IMR-90 (cell line): ENCODE measurements around the gene DLX1. TPM values are rescaled to one million over a fixed set of nuclear protein-coding genes. Genes with fewer than 3 reads are reported as not detected.

Experiments used
- ATAC-seq: fragments of 200-7000 bp; cut with Tn5 transposase; 2 replicates; pipeline ENCODE4 v1.9.1; 2020; ENCODE audit warnings: low read depth, mild to moderate bottlenecking, moderate library complexity
- BruUV-seq: library from RNA; stranded (reverse); fragments of 400-500 nt; replicated peaks from 2 replicates; lab custom pipeline; 2021; lab: Mats Ljungman, UMichigan
- CTCF ChIA-PET: fragments of 300-600 bp; formaldehyde crosslinking; extraction: SDS; loops from one replicate; lab custom pipeline; 2021; ENCODE audit warnings: antibody characterized with exemption; lab: Yijun Ruan, JAX
- POLR2A ChIA-PET: fragments of 300-600 bp; sonication (Branson Sonifier 250); formaldehyde crosslinking; loops from one replicate; lab custom pipeline; 2022; ENCODE audit warnings: antibody characterized with exemption; ENCODE audit not compliant: unreplicated experiment; lab: Charles Lee
- DNase-seq: peaks from one replicate; pipeline ENCODE4 v3.0.0; 2013
- H2AFZ ChIP-seq: replicated peaks from 2 replicates; pipeline ENCODE3; 2013; ENCODE audit warnings: low read length, mild to moderate bottlenecking; ENCODE audit not compliant: poor library complexity
- H2AK5ac ChIP-seq: 2 replicates; pipeline ENCODE4 v1.6.1; 2013; ENCODE audit warnings: low read depth, low read length, inconsistent platforms
- H2AK9ac ChIP-seq: replicated peaks from 2 replicates; pipeline ENCODE3; 2013; ENCODE audit warnings: mild to moderate bottlenecking, low read depth, low read length, moderate library complexity; ENCODE audit not compliant: poor library complexity
- H2BK120ac ChIP-seq: 2 replicates; pipeline ENCODE4 v1.6.1; 2013; ENCODE audit warnings: low read depth, low read length, inconsistent platforms
- H2BK15ac ChIP-seq: 3 replicates; pipeline ENCODE4 v1.6.1; 2013; ENCODE audit warnings: low read depth, low read length, inconsistent platforms
- H2BK20ac ChIP-seq: 2 replicates; pipeline ENCODE4 v1.6.1; 2013; ENCODE audit warnings: low read depth, mild to moderate bottlenecking, inconsistent platforms, low read length, moderate library complexity
- H2BK5ac ChIP-seq: 2 replicates; pipeline ENCODE4 v1.6.1; 2013; ENCODE audit warnings: mild to moderate bottlenecking, low read depth, low read length, inconsistent platforms; ENCODE audit not compliant: poor library complexity, severe bottlenecking
- H3K14ac ChIP-seq: replicated peaks from 2 replicates; pipeline ENCODE4 v1.6.1; 2013; ENCODE audit warnings: low read depth, low read length, inconsistent platforms
- H3K18ac ChIP-seq: 2 replicates; pipeline ENCODE4 v1.6.1; 2013; ENCODE audit warnings: low read depth, low read length, control low read depth
- H3K23ac ChIP-seq: 2 replicates; pipeline ENCODE4 v1.6.1; 2013; ENCODE audit warnings: low read depth, low read length, inconsistent platforms
- H3K27ac ChIP-seq: 2 replicates; pipeline ENCODE4 v1.5.1; 2013; ENCODE audit warnings: mild to moderate bottlenecking, control low read depth, low read length; ENCODE audit not compliant: insufficient read depth
- H3K27me3 ChIP-seq: 2 replicates; pipeline ENCODE4 v1.6.1; 2013; ENCODE audit warnings: low read length; ENCODE audit not compliant: control insufficient read depth, insufficient read depth
- H3K36me3 ChIP-seq: 2 replicates; pipeline ENCODE4 v1.6.1; 2013; ENCODE audit warnings: low read length, mixed read lengths; ENCODE audit not compliant: control insufficient read depth, insufficient read depth
- H3K4ac ChIP-seq: 2 replicates; pipeline ENCODE4 v1.6.1; 2013; ENCODE audit warnings: low read depth, low read length, inconsistent platforms
- H3K4me1 ChIP-seq: 2 replicates; pipeline ENCODE4 v1.6.1; 2013; ENCODE audit warnings: low read length, mixed read lengths; ENCODE audit not compliant: control insufficient read depth, insufficient read depth
- H3K4me2 ChIP-seq: 2 replicates; pipeline ENCODE4 v1.6.1; 2013; ENCODE audit warnings: low read depth, mild to moderate bottlenecking, control low read depth, low read length, moderate library complexity
- H3K4me3 ChIP-seq: 2 replicates; pipeline ENCODE4 v1.5.1; 2013; ENCODE audit warnings: low read depth, mild to moderate bottlenecking, control low read depth, low read length, moderate library complexity; ENCODE audit not compliant: insufficient read depth
- H3K56ac ChIP-seq: 2 replicates; pipeline ENCODE4 v1.6.1; 2013; ENCODE audit warnings: low read length, inconsistent platforms; ENCODE audit not compliant: insufficient read depth; ENCODE audit errors: extremely low read depth
- H3K79me1 ChIP-seq, 2 experiments: 2 replicates each; pipeline ENCODE4 v1.6.1; 2013; ENCODE audit warnings: low read length in 2 of 2, inconsistent platforms in 1 of 2, low read depth in 1 of 2
- H3K9ac ChIP-seq: 2 replicates; pipeline ENCODE4 v1.6.1; 2013; ENCODE audit warnings: low read depth, low read length, control low read depth
- H3K9me1 ChIP-seq: 2 replicates; pipeline ENCODE4 v1.6.1; 2013; ENCODE audit warnings: low read length, inconsistent platforms; ENCODE audit not compliant: insufficient read depth
- H3K9me3 ChIP-seq: 2 replicates; pipeline ENCODE4 v1.6.1; 2013; ENCODE audit warnings: low read length; ENCODE audit not compliant: control insufficient read depth, insufficient read depth
- H4K20me1 ChIP-seq: 2 replicates; pipeline ENCODE4 v1.6.1; 2013; ENCODE audit warnings: low read length, inconsistent platforms; ENCODE audit not compliant: insufficient read depth
- H4K5ac ChIP-seq: 2 replicates; pipeline ENCODE4 v1.6.1; 2013; ENCODE audit warnings: mild to moderate bottlenecking, low read depth, low read length, control low read depth
- H4K8ac ChIP-seq, 2 experiments: 2 replicates each; pipeline ENCODE4 v1.6.1; 2013; ENCODE audit warnings: low read depth in 2 of 2, low read length in 2 of 2, control low read depth in 1 of 2, inconsistent platforms in 1 of 2
- H4K91ac ChIP-seq: 2 replicates; pipeline ENCODE4 v1.6.1; 2013; ENCODE audit warnings: low read depth, low read length, inconsistent platforms; ENCODE audit not compliant: insufficient read depth
- BHLHE40 ChIP-seq: fragments of 150-350 bp; IDR thresholded peaks from 2 replicates; pipeline ENCODE4 v1.6.1; 2016; ENCODE audit warnings: mild to moderate bottlenecking, low read depth, low read length
- CEBPB ChIP-seq: IDR thresholded peaks from 2 replicates; pipeline ENCODE4 v1.6.1; 2012; ENCODE audit warnings: low read depth, low read length, improper control_type of control experiment
- CHD1 ChIP-seq: IDR thresholded peaks from 2 replicates; pipeline ENCODE4 v1.6.1; 2012; ENCODE audit warnings: low read depth, low read length, improper control_type of control experiment
- CTCF ChIP-seq: conservative IDR thresholded peaks from 2 replicates; pipeline ENCODE4 v1.5.1; 2012; ENCODE audit warnings: mild to moderate bottlenecking, low read depth, low read length, improper control_type of control experiment
- ELK1 ChIP-seq: fragments of 150-350 bp; IDR thresholded peaks from 2 replicates; pipeline ENCODE4 v1.6.1; 2016; ENCODE audit warnings: low read depth, mild to moderate bottlenecking, low read length, moderate library complexity, borderline replicate concordance
- FOS ChIP-seq: fragments of 150-350 bp; IDR thresholded peaks from 2 replicates; pipeline ENCODE4 v1.6.1; 2016; ENCODE audit warnings: low read depth, low read length
- MAZ ChIP-seq: IDR thresholded peaks from 2 replicates; pipeline ENCODE4 v1.6.1; 2012; ENCODE audit warnings: low read depth, mild to moderate bottlenecking, low read length, improper control_type of control experiment, moderate library complexity, borderline replicate concordance
- MXI1 ChIP-seq: IDR thresholded peaks from 2 replicates; pipeline ENCODE4 v1.6.1; 2012; ENCODE audit warnings: low read depth, mild to moderate bottlenecking, low read length, moderate library complexity, borderline replicate concordance
- POLR2A ChIP-seq: IDR thresholded peaks from 2 replicates; pipeline ENCODE4 v1.6.1; 2012; ENCODE audit warnings: mild to moderate bottlenecking, low read depth, low read length
- RAD21 ChIP-seq: IDR thresholded peaks from 2 replicates; pipeline ENCODE4 v1.6.1; 2012; ENCODE audit warnings: low read length, improper control_type of control experiment
- RCOR1 ChIP-seq: IDR thresholded peaks from 2 replicates; pipeline ENCODE4 v1.6.1; 2012; ENCODE audit warnings: mild to moderate bottlenecking, low read length, improper control_type of control experiment; ENCODE audit not compliant: insufficient replicate concordance
- RFX5 ChIP-seq: IDR thresholded peaks from 2 replicates; pipeline ENCODE4 v1.8.0; 2012; ENCODE audit warnings: low read depth, mild to moderate bottlenecking, low read length, moderate library complexity
- SMC3 ChIP-seq: fragments of 150-350 bp; IDR thresholded peaks from 2 replicates; pipeline ENCODE4 v1.6.1; 2016; ENCODE audit warnings: low read depth, mild to moderate bottlenecking, antibody characterized with exemption, low read length, moderate library complexity
- USF2 ChIP-seq: fragments of 150-350 bp; IDR thresholded peaks from 2 replicates; pipeline ENCODE4 v1.6.1; 2017; ENCODE audit warnings: mild to moderate bottlenecking, antibody characterized with exemption, low read length, low read depth
- whole genome bisulfite sequencing, 2 experiments: methylation state at CpG; one replicate each; pipeline versions ENCODE4 v1.1.5 to v1.1.7; 2013; ENCODE audit warnings: missing lambda C conversion rate in 2 of 2; ENCODE audit not compliant: insufficient read length in 1 of 2; ENCODE audit errors: extremely low coverage in 2 of 2; 5-methylcytosine and 5-hydroxymethylcytosine counted together
- dilution Hi-C: fragments of 300-500 bp; cut with HindIII; formaldehyde crosslinking; loops from one replicate; pipeline ENCODE4 v1.14.3; 2018; ENCODE audit warnings: low sequenced_read_pairs; ENCODE audit not compliant: unreplicated experiment
- in situ Hi-C: fragments of 300-500 bp; cut with MboI; formaldehyde crosslinking; loops from 3 replicates; pipeline ENCODE4 v1.14.3; 2019; ENCODE audit warnings: low sequenced_read_pairs, inconsistent platforms, mixed read lengths
- intact Hi-C: fragments of 100-400 bp; cut with micrococcal nuclease; formaldehyde crosslinking; loops from 2 replicates; pipeline ENCODE4 v1.10.0; 2022
- polyA plus RNA-seq, 3 experiments: library from polyadenylated mRNA; depleted of rRNA; stranded (reverse); fragments of >200 nt; gene quantifications; 2 replicates each; pipeline ENCODE4 v1.2.3, GENCODE V29; 2012; ENCODE audit warnings: low replicate concordance in 1 of 3
- total RNA-seq: library from RNA; depleted of rRNA; stranded (reverse); fragments of >200 nt; gene quantifications from 2 replicates; pipeline ENCODE4 v1.2.3, GENCODE V29; 2012

Gene DLX1
- total and polyA plus RNA-seq, 2 of the 4 experiments (the other 2 are of a cell fraction), result 0.36 to 2.2 TPM

GRCh38 chr2:172100080-172100934 lies 15.0 kb downstream of the DLX1 start:
- H3K4me1 ChIP-seq, result peaks cover 14% of the 10 kb centered on the region
- TF ChIP-seq RAD21 (no peak), MXI1 (no peak), ELK1 (no peak), MAZ (no peak), BHLHE40 (no peak), RFX5 (no peak), RCOR1 (no peak), CHD1 (no peak), USF2 (no peak), FOS (no peak), CEBPB (no peak), CTCF (no peak), SMC3 (no peak), POLR2A (no peak)

More at GRCh38 chr2:172100080-172100934, 15.0 kb downstream of the DLX1 start:
- H2AK5ac ChIP-seq, result no peak overlapping the region
- POLR2A ChIA-PET, result interaction anchor here (0.5 kb wide), 1 partner anchor 1168 kb away, joined by 4 read pairs; no protein-coding TSS in a partner anchor
- dilution Hi-C loops, result no loop called here
- in situ Hi-C loops, result no loop called here
- peaks cover 5% of the 10 kb centered on the region for H3K9me1 ChIP-seq
- H3K27ac ChIP-seq, result no peak overlapping the region
- H2BK5ac ChIP-seq, result no peak overlapping the region
- H3K23ac ChIP-seq, result no peak overlapping the region
- ATAC-seq (no peak), DNase-seq (no peak)
- no peaks in the 10 kb centered on the region; the same call in 1 of the 2 replicates for H3K27me3 ChIP-seq
- H4K91ac ChIP-seq, result no peak overlapping the region
- H2BK20ac ChIP-seq, result no peak overlapping the region
- no peak overlapping the region for H2AK9ac ChIP-seq
- no peak overlapping the region for H3K4me2 ChIP-seq
- intact Hi-C loops, result loop anchor here (5.0 kb wide), 1 partner anchor 367 kb away; no protein-coding TSS in a partner anchor
- H2BK15ac ChIP-seq, result no peak overlapping the region
- H3K4me3 ChIP-seq, result no peak overlapping the region
- H3K14ac ChIP-seq, result no peak overlapping the region
- H4K20me1 ChIP-seq, result no peaks in the 10 kb centered on the region; the same call in 1 of the 2 replicates
- no peak overlapping the region for H4K5ac ChIP-seq
- no peak overlapping the region for H2AFZ ChIP-seq
- H3K9ac ChIP-seq, result no peak overlapping the region
- no peak overlapping the region for H3K4ac ChIP-seq
- no peak overlapping the region for H3K56ac ChIP-seq
- CTCF ChIA-PET, result interaction anchor here (0.6 kb wide), 1 partner anchor 288 kb away, joined by 3 read pairs; no protein-coding TSS in a partner anchor
- H3K18ac ChIP-seq, result no peak overlapping the region
- H3K36me3 ChIP-seq, result no peaks in the 10 kb centered on the region
- no peak overlapping the region for H4K8ac ChIP-seq
- no peaks in the 10 kb centered on the region for H3K9me3 ChIP-seq
- no peaks in the 10 kb centered on the region for H3K79me1 ChIP-seq
- H2BK120ac ChIP-seq, result no peak overlapping the region
- 52% methylated on average over 37 of the region's 72 CpGs; no CpG with 5 or more reads in 1 of the 2 experiments for WGBS, 2 experiments
- BruUV-seq, result no TSS peak
